Peyer's patch (tissue), 4 donors: ENCODE data around the gene PCDHGC4. TPM values are rescaled to one million over a fixed set of nuclear protein-coding genes. Genes with fewer than 3 reads are reported as not detected.

Experiments
- DNase-seq, 3 donors: peaks; one replicate each; pipeline ENCODE4 v3.0.0-alpha.2; 2017 to 2019
- H3K27ac ChIP-seq, 4 donors: fragments of 200-600 bp; sonication (generic); one replicate each; pipeline ENCODE4 v1.5.1; 2016 to 2019
- H3K27me3 ChIP-seq, 2 donors: fragments of 200-600 bp; sonication (generic); one replicate each; pipeline ENCODE4 v1.5.1; 2019
- H3K36me3 ChIP-seq, 3 donors: fragments of 200-600 bp; sonication (generic); one replicate each; pipeline ENCODE4 v1.5.1; 2016 to 2019
- H3K4me1 ChIP-seq, 4 donors: fragments of 200-600 bp; sonication (generic); one replicate each; pipeline ENCODE4 v1.5.1; 2016 to 2019
- H3K4me3 ChIP-seq, 4 donors: fragments of 200-600 bp; sonication (generic); 1 replicate in 3 of 4; 2 replicates in 1 of 4; pipeline ENCODE4 v1.5.1; 2016 to 2019; ENCODE audit warnings: mild to moderate bottlenecking in 1 of 4
- H3K9me3 ChIP-seq, 4 donors: fragments of 200-600 bp; sonication (generic); one replicate each; pipeline ENCODE4 v1.5.1; 2016 to 2019; ENCODE audit warnings: mild to moderate bottlenecking in 1 of 4
- CTCF ChIP-seq, 6 experiments: fragments of 450-650 bp in 4 of 6; fragments of 200-600 bp in 2 of 6; sonication (generic) in 1 of 6; IDR thresholded peaks; one replicate each; pipeline ENCODE4 v1.5.1; 2017 to 2019; ENCODE audit warnings: antibody characterized with exemption in 6 of 6, mild to moderate bottlenecking in 3 of 6, moderate library complexity in 1 of 6
- POLR2A ChIP-seq, 2 donors: fragments of 450-650 bp; IDR thresholded peaks; one replicate each; pipeline ENCODE4 v1.5.1; 2017; ENCODE audit warnings: antibody characterized with exemption in 2 of 2, mild to moderate bottlenecking in 2 of 2, moderate library complexity in 2 of 2
- total RNA-seq, 4 donors: library from RNA; depleted of rRNA; stranded (reverse); fragments of >200 nt; gene quantifications; one replicate each; pipeline ENCODE4 v1.1.0, GENCODE V29; 2016

PCDHGC4 gene
- total RNA-seq, 4 donors from 2014 or later: 1.7 to 11.3 (median 5.3) TPM

DNA sequence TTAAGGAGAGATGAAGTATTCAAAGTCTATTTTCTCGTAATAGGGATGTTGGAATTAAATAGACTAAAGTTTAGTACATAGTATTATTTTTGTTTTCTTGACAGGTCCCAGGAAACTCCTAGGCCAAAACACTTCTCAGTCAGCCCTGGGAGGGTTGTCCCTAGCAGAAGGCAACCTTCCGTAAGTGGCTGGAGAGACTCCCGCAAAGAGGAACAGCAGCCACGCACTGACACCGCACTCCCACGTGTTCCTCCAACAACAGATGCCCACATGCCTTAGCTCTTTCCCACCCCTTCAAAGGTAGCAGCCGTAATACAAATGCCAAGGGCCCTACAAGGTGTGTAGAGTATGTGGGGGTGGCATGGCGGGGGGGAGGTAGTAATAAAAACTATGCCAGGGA is 32.5 kb downstream of the PCDHGC4 start:
- Histone ChIP-seq H3K4me1 (peaks cover 0 to 29% (median 6%) of the 10 kb centered on the region in 4 donors), H3K27me3 (no peaks in the 10 kb centered on the region), H3K4me3 (no peak overlapping the region), H3K36me3 (peaks cover 0 to 51% (median 0%) of the 10 kb centered on the region in 3 donors), H3K9me3 (no peaks in the 10 kb centered on the region), H3K27ac (no peak overlapping the region)
- TF ChIP-seq CTCF (IDR thresholded peaks at IDR 0.05): no peak
- no peak for TF ChIP-seq POLR2A (IDR thresholded peaks at IDR 0.05)
- DNase-seq: no peak

DNA sequence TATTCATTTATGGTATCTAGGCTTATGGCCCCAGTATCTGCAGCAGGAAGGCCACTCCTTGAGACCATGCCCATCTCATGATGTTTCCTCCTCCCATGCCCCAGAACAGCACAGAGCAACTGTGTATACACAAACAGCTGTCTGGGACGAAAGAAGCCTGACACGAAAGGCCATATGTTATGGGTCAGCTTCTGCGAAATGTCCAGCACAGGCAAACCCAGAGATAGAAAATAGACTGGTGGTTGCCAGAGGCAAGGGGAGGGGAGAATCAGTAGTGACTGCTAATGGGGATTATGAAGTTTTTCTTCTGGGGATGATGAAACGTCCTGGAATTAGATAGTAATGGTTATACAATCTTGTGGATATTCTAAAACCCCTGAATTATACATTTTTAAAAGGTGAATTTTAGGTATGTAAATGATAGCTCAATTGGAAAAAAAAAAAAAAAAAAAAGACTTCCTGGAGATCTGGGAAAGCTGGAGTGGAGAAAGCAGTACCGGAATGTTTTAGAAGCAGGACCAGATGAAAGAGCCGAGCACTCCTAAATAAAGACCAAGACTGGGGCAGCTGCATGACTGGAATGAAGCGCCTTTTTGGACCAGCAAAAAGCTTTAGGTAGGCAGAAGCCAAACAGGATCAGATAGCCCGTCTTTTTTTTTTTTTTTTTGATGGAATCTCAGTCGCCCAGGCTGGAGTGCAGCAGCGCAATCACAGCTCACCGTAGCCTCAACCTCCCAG is 33.2 kb downstream of the PCDHGC4 start:
- H3K4me1 ChIP-seq: peaks cover 0 to 36% (median 6%) of the 10 kb centered on the region in 4 donors
- H3K27me3 ChIP-seq: no peaks in the 10 kb centered on the region
- no peak for TF ChIP-seq POLR2A (IDR thresholded peaks at IDR 0.05)
- H3K9me3 ChIP-seq: no peaks in the 10 kb centered on the region
- no peak for DNase-seq
- no peak overlapping the region for H3K27ac ChIP-seq
- no peak overlapping the region for H3K4me3 ChIP-seq
- H3K36me3 ChIP-seq: peaks cover 0 to 56% (median 0%) of the 10 kb centered on the region in 3 donors

DNA sequence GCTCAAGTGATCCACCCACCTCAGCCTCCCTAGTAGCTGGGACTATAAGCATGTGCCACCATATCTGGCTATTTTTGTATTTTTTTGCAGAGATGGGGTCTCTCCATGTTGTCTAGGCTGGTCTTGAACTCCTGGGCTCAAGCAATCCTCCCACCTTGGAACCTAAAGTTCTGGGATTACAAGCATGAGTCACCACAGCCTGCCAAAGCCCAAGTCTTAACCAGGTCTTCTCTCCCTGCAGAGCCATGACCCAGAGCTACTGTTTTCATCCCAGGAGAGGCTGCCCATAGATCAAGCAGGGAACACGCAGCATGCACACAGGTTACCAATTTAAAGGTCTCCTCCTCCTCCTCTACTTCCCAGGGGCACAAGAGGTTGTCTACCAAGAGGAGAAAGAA is 33.8 kb downstream of the PCDHGC4 start:
- H3K36me3 ChIP-seq: peaks cover 0 to 62% (median 0%) of the 10 kb centered on the region in 3 donors
- H3K4me1 ChIP-seq: peaks cover 0 to 36% (median 6%) of the 10 kb centered on the region in 4 donors
- H3K4me3 ChIP-seq: no peak overlapping the region
- no peak overlapping the region for H3K27ac ChIP-seq
- no peak for DNase-seq
- no peaks in the 10 kb centered on the region for H3K9me3 ChIP-seq
- TF ChIP-seq CTCF (IDR thresholded peaks at IDR 0.05) (no peak), POLR2A (IDR thresholded peaks at IDR 0.05) (no peak)
- H3K27me3 ChIP-seq: no peaks in the 10 kb centered on the region

DNA sequence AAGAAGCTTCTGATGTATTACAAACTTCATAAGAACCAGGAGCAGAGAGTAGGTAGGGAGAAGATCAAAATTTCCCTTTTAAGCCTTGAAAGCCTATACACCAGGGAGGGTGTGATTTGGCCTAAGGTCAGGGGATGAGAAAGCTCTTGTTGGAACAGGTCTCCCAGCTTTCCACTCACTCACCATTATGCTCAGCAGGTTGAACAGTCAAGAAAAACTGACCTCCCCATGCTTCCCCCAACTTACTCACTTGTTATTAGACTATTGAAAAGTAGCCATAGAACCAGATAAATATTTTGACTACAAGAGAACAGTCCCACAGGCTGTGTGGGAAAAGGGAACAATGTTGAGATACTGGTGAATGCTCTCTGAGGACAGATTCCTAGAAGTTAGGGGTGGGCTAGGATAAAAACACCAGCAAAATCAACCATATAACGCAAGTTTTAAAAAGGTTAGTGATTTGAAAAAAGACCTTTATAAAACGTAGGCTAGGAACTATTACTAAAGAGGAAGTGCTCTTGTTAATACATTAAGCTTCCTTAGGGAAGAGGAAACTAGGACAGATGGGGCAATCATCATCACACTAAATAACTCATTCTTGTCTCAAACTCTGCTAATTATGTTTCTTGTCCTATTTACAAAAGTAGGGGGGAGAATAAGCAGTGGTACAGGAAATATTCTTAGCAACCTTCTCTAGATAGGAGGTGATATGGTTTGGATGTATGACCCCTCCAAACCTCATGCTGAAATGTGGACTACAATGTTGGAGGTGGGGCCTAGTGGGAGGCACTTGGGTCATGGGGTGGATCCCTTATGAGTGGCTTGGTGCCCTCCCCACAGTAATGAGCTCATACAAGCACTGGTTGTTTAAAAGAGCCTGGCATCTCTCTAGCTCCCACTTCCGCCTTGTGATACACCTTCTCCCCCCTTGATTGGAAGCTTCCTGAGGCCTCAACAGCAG is 35.1 kb downstream of the PCDHGC4 start:
- TF ChIP-seq CTCF (IDR thresholded peaks at IDR 0.05) (no peak), POLR2A (IDR thresholded peaks at IDR 0.05) (no peak)
- peak overlapping the region in 1 of 4 donors; percentile 18 for H3K27ac ChIP-seq
- H3K27me3 ChIP-seq: no peaks in the 10 kb centered on the region
- DNase-seq: no peak
- H3K9me3 ChIP-seq: no peaks in the 10 kb centered on the region
- no peak overlapping the region for H3K4me3 ChIP-seq
- peaks cover 0 to 32% (median under 1%) of the 10 kb centered on the region in 4 donors for H3K4me1 ChIP-seq
- H3K36me3 ChIP-seq: peaks cover 0 to 68% (median 0%) of the 10 kb centered on the region in 3 donors

GRCh38 chr5:141521244-141521781 is 36.5 kb downstream of the PCDHGC4 start:
- H3K4me1 ChIP-seq: peaks cover 0 to 45% (median 2%) of the 10 kb centered on the region in 4 donors
- H3K27ac ChIP-seq: peak overlapping the region in 3 of 4 donors; percentile 35 to 60 (median 50)
- no peak for DNase-seq
- H3K9me3 ChIP-seq: no peaks in the 10 kb centered on the region
- TF ChIP-seq POLR2A (IDR thresholded peaks at IDR 0.05) (no peak), CTCF (IDR thresholded peaks at IDR 0.05) (no peak)
- H3K27me3 ChIP-seq: no peaks in the 10 kb centered on the region
- peaks cover 0 to 61% (median 0%) of the 10 kb centered on the region in 3 donors for H3K36me3 ChIP-seq
- no peak overlapping the region for H3K4me3 ChIP-seq
